Suppressor macrophage treated with lipopolysaccharide for 1 hour (primary cell): Measurements from ENCODE around the gene JMJD8.
A peak's percentile ranks its signal among the peaks of the same experiment; 100 is the strongest.

ENCODE experiments used
- DNase-seq, 3 donors: peaks; one replicate each; pipeline ENCODE4 v3.0.0-alpha.2; 2020 to 2022

JMJD8 gene

DNA sequence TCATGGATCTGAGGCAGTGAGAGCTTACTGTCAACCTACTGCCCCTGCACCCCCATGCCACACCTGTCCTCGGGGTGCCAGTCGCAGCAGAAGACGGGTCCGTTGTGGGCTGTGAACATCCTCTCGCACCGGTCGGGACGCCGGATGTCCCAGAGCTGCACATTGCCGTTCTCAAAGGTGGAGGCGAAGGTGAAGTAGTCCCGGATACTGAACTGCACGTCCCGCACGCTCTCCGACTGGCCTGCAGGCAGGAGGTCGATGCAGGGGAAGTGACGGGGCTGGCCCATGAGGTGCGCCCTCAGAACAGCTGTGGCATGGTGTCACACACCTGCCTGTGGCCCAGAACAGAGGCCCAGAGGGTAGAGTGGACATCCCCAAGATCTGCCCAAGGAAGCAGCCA lies 3.4 kb upstream of the JMJD8 start:
- no peak for DNase-seq

DNA sequence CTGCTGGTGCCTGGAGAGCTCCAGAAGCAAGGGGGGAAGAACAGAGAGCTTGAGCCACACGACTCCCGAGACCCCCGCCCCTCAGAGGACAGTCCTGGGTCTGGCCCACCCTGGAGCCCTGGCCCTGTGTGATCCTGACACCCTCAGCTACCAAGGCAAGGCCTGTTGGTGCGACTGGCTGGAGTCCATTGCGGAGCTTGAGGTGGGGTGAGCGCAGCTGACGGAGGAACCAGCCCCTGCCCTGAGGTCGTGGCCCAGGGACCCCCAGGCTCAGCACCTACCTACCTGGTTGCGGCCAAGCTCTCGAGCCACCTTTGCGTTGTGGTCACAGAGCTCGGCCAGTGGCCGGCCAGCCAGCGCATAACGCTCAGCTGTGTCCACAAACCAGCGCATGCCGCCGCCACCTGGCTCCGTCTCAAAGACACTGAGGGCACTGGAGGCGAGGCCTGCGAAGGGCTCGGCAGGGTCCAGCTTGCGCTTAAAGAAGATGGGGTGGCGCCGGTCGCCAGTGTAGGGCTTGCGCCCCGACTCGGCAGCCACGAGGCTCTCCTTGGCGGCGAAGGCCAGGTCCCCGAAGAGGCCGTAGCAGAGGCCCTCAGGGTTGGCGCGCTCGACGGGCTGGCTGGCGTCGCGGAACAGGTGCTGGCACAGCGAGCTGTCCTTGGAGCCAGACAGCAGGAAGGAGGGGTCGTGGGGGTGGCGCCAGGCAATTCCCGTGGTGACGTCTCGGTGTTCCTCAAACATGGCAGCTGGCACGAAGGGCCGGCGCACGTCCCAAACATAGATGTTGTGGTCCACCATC lies 2.5 kb upstream of the JMJD8 start:
- DNase-seq: no peak

GRCh38 chr16:685967-686366 lies 1.8 kb upstream of the JMJD8 start:
- peak; percentile 50 to 76 (median 52) for DNase-seq

- DNase-seq: no peak
Observed at GRCh38 chr16:684961-685696, 995 bp upstream of the JMJD8 start.

- DNase-seq: no peak
Observed at GRCh38 chr16:683396-684070, 601 bp downstream of the JMJD8 start.

- DNase-seq: no peak
Observed at GRCh38 chr16:682493-683395, 1.4 kb downstream of the JMJD8 start.

DNA sequence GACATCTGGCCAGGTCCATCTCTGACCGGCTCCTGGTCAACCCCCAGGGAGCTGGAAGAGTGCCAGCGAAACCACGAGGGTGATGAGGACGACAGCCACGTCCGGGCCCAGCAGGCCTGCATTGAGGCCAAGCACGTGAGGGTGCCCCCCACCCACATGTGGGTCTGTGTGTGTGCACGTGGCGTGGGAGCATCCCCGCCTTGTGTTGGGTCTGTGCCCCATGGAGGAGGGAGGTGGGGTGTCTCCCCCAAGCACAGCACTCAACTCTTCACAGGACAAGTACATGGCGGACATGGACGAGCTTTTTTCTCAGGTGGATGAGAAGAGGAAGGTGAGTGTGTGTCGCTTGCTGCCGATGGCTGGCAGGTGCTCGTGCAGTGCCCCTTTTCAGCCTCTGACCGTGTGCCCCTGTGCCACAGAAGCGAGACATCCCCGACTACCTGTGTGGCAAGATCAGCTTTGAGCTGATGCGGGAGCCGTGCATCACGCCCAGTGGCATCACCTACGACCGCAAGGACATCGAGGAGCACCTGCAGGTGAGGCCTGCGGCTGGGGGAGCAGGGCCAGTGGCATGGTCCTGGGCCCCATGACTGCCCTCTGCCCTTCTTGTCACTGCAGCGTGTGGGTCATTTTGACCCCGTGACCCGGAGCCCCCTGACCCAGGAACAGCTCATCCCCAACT lies 2.2 kb downstream of the JMJD8 start:
- DNase-seq: no peak

DNA sequence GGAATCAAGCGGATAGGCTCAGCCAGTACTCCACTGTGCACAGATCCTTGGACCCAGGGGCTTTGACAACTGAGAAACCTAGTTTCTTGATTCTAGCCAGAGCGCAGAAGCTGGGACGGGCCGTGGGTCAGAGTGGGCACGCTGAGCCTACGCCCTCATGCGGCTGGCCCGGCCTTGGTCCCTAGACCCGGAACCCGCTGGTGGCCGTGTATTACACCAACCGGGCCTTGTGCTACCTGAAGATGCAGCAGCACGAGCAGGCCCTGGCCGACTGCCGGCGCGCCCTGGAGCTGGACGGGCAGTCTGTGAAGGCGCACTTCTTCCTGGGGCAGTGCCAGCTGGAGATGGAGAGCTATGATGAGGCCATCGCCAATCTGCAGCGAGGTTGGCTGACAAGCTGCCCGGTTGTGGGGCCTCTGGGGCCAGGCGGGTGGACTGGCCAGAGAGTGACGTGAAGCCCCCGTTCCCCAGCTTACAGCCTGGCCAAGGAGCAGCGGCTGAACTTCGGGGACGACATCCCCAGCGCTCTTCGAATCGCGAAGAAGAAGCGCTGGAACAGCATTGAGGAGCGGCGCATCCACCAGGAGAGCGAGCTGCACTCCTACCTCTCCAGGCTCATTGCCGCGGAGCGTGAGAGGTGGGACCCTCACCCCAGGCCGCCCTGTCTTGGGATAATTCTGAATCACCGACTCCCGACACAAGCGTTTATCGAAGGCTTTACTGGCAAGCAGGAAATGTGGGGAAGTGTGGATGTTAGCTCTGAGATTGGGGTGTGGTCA lies 3.0 kb downstream of the JMJD8 start:
- DNase-seq: peak; percentile 45 to 71 (median 53)

GRCh38 chr16:680625-680945 lies 3.5 kb downstream of the JMJD8 start:
- no peak for DNase-seq

GRCh38 chr16:679814-680624 lies 4.1 kb downstream of the JMJD8 start, which contains the start of gene STUB1:
TSS of gene STUB1 (plus strand) at chr16:680410. CDS start at chr16:680526, 116 bp downstream.
- DNase-seq: peak; percentile 93 to 99 (median 96)

- DNase-seq: peak; percentile 54 to 75 (median 62)
Observed at GRCh38 chr16:678858-679813, 5.0 kb downstream of the JMJD8 start.

- DNase-seq: no peak
Observed at GRCh38 chr16:678209-678857, 5.8 kb downstream of the JMJD8 start.

DNA sequence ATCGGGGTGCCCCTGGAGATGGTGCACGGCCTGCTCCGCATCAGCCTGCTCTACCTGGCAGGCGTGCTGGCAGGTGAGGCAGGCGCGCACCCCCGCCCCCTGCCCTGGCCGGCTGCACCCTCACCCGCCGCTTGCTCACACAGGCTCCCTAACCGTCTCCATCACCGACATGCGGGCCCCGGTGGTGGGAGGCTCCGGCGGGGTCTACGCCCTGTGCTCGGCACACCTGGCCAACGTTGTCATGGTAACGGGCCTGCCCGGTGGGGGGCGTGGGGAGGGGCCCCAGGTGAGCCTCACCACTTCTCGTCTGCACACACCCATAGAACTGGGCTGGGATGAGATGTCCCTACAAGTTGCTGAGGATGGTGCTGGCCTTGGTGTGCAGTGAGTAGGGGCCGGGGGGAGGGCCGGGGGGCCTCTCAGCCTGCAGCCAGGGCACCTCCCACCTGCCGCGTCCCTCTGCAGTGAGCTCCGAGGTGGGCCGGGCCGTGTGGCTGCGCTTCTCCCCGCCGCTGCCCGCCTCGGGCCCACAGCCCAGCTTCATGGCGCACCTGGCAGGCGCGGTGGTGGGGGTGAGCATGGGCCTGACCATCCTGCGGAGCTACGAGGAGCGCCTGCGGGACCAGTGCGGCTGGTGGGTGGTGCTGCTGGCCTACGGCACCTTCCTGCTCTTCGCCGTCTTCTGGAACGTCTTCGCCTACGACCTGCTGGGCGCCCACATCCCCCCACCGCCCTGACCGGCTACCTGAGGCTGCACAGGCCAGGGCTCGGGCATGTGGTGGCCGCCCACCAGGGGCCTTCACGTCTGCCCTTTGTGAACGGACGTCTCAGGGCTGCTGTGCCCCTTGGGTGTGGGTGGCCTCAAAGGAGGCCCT lies 6.6 kb downstream of the JMJD8 start:
- DNase-seq: no peak

- no peak for DNase-seq
Observed at GRCh38 chr16:676913-677312, 7.2 kb downstream of the JMJD8 start.

DNA sequence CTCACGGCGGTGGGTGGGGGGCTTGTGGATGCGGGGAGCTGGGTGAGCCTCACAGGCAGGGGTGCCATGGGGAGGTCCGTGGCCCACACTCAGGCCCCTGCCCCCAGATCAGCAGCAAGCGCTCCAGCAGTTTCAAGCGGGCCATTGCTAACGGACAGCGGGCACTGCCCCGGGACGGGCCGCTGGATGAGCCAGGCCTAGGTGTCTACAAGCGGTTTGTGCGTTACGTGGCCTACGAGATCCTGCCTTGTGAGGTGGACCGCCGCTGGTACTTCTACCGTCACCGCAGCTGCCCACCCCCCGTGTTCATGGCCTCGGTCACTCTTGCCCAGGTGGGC lies 7.6 kb downstream of the JMJD8 start:
- DNase-seq: no peak

- DNase-seq: no peak
Observed at GRCh38 chr16:675884-676564, 8.1 kb downstream of the JMJD8 start.
